VCaP (cell line): ENCODE results near the gene OLFML2A.
"Not testable (repeated sequence)": the region's sequence is repeated elsewhere in the genome, so short reads cannot be mapped to it uniquely, and the experiment has no call there.

Experiments
- H3K27ac ChIP-seq: fragments of 450-650 bp; 2 replicates; pipeline ENCODE4 v1.5.1; 2017
- TF ChIP-seq, protein P1 (sequence below): fragments of 450-650 bp; conservative IDR thresholded peaks from 2 replicates; pipeline ENCODE4 v1.5.1; 2017; ENCODE audit warnings: mild to moderate bottlenecking, moderate library complexity

The OLFML2A gene

DNA sequence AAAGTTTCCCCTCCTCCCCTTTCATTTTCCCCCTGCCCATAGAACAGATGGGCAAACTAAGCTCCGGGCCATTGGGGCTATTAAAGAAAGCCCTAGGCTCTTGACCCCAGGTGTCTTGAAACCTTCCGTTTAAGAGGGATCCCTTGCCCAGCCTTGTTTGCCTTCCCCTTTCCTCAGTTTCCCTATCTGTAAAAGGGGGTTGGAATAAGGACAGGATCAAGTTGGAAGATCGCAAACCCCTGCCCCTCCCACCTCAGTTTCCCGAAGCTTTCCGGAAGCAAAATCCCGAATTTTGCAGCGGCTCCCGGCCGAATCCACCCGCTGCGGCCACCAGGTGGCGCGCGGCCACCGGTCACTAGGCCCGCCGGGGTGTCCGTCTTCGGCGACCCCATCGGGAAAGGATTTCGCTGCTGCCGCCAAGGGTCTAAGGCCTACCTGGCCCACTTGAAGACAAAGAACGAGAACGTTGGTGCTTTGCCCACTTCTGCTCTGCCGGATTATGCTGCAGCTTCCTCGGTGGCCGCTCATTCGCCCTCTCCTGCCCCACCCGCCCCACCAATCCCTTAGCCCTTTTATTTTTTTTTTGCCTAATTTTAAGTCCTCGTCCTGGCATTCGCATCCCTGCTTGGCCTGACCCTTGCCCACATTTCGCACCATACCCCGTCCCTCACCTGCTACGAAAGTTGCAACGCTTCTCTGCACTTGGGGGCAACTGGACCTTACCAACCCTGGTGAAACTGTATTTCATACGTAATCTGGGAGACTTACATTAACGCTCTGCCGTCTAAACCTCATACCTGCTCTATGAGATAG lies 4.9 kb upstream of the OLFML2A start:
- H3K27ac ChIP-seq: peak overlapping the region; percentile 77
- TF ChIP-seq, protein P1, sequence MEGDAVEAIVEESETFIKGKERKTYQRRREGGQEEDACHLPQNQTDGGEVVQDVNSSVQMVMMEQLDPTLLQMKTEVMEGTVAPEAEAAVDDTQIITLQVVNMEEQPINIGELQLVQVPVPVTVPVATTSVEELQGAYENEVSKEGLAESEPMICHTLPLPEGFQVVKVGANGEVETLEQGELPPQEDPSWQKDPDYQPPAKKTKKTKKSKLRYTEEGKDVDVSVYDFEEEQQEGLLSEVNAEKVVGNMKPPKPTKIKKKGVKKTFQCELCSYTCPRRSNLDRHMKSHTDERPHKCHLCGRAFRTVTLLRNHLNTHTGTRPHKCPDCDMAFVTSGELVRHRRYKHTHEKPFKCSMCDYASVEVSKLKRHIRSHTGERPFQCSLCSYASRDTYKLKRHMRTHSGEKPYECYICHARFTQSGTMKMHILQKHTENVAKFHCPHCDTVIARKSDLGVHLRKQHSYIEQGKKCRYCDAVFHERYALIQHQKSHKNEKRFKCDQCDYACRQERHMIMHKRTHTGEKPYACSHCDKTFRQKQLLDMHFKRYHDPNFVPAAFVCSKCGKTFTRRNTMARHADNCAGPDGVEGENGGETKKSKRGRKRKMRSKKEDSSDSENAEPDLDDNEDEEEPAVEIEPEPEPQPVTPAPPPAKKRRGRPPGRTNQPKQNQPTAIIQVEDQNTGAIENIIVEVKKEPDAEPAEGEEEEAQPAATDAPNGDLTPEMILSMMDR: peak; percentile 98

GRCh38 chr9:124772877-124773276 lies 4.1 kb upstream of the OLFML2A start:
- not testable (repeated sequence) for H3K27ac ChIP-seq

DNA sequence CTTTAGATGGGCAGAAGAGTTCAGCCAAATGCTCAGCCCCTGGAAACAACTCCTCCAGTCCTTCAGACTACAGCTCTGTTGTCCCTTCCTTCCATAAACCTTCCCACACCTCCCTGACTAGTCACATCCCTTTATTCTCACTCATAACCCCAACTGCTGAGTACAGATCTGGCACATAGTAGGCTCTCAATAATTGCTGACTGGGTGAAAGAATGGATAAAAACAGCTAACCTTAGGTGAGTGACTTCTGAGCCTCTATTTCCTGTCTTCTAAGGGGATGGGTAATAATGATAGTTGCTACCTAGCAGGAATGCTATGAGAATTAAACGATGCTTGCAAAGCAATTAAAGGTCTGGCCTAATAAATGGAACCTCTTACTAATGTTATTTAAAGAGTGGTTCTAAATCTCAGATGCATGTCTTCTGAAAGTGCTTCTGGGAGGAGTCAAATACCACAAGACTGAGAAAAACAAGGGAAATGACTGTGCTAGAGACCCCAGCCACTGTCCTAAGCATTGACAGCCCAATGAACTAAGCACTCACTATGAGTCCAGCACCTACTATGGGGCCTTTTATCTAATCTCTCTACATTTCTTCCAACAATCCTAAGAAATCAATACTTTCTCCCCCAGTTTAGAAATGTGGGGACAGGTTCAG lies 3.3 kb upstream of the OLFML2A start:
- no peak overlapping the region for H3K27ac ChIP-seq
- TF ChIP-seq, protein P1: no peak

DNA sequence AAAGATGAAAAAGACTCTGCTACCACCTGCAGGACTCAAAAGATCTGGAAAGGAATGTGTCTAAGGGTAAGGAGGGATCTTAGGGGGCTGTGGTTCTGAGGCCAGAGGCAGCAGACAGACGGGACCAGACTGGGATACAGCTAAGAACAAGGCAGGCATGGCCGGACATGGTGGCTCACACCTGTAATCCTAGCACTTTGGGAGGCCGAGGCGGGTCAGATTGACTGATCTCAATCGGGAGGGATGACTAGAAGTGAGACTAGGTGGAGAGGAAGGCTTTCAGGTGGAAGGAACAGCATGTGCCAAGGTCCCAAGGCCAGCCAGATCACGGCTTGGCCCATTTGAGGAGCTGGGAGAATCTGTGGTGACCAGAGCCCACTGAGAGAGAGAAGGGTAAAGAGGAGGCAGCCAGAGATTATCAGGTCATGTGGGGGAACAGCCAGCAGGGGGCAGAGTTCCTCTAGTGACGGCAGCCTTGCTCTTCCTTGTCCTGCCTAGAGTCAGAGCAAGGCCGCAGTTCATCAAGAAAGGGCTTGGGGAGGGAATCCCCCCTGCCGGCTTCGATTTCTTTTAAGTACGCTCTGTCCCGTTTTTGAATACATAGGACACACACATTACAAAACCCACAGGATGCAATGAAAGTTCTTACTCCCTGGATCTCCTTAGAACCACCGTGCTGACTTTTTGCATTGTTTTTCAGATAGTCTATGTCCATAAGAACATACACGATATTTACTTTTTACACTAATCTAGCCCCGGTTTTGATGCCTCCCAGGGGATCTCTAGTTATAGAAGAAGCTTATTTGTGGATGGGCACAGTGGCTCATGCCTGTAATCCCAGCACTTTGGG lies 2.6 kb upstream of the OLFML2A start:
- TF ChIP-seq, protein P1: peak; percentile 94
- no peak overlapping the region for H3K27ac ChIP-seq

DNA sequence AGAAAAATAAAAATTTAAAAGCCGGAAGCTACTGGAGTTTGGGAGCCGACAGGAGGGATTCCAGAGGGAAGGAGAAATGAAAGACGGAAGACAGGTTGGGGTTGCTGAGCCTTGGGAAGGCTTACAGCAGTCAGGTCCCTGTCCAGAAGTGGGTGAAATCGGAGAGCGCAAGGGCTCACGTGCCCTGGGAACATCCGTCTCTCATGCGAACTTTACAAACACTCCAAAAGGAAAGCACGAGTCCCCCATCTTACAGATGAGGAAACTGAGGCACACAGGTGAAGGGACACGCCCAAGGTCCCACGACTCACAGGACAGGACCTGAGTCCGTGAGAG lies 347 bp upstream of the OLFML2A start:
- peak overlapping the region; percentile 20; the same call in 1 of the 2 replicates for H3K27ac ChIP-seq
- TF ChIP-seq, protein P1: no peak

GRCh38 chr9:124778575-124779367 lies 1.8 kb downstream of the OLFML2A start:
- H3K27ac ChIP-seq: no peak overlapping the region
- TF ChIP-seq, protein P1: no peak

DNA sequence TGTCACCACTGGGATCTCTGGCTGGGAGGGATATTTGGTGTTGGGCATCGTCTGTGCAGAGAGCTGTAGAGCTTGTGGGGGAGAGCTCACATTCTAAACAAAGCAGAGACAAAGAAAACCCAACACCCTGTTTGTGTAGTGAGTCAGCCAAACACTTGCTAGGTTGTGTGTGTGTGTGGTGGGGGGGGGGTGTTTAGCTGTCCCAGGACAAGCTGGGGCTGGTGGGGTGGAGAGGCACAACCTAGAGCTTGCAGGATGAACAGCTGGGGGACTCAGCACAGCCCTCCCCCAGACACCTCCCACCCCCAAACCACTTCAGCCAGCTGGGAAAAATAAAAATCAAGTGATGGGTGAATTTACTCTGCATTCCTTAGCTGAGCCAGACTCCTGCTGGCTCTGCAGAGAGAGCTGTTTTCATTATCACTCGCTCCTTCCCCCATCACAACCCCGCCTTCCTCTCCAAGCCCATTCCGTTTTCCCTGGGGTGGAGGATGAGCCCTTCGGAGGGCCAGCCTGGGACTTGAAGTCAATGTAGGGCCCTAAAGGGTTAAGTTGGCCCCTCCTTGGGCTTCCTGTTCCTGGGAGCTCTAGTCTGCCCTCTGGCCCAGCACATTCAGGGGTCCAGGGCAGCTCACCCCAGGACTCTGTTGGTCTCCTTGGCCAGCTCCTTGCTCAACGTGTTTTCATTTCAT lies 2.6 kb downstream of the OLFML2A start:
- H3K27ac ChIP-seq: no peak overlapping the region
- TF ChIP-seq, protein P1: no peak
